Endothelial cell of hepatic sinusoid (primary cell): ENCODE measurements around the gene CPAMD8.

Experiments used
- in situ Hi-C: cut with HindIII; loops from 2 replicates; pipeline ENCODE4 v1.10.0; 2017; ENCODE audit warnings: low sequenced_read_pairs

The CPAMD8 gene

GRCh38 chr19:17026706-17027534 is at the start of gene CPAMD8:
TSS of gene CPAMD8 (minus strand) at chr19:17026810. CDS start at chr19:17026642, 168 bp downstream.
- in situ Hi-C loops: no loop called here

- in situ Hi-C loops: loop anchor here (5.0 kb wide), 1 partner anchor 91 kb away; no protein-coding TSS in a partner anchor
Measured at GRCh38 chr19:17075864-17076542, 49.4 kb upstream of the CPAMD8 start.

GRCh38 chr19:17075035-17075863 is 48.6 kb upstream of the CPAMD8 start, which contains the start of the genes HAUS8 and MYO9B:
TSS of gene HAUS8 (minus strand) at chr19:17075452. CDS start at chr19:17075422, 30 bp downstream.
TSS of gene MYO9B (plus strand) at chr19:17075777. CDS start at chr19:17101718, 25,941 bp downstream.
- in situ Hi-C loops: loop anchor here (5.0 kb wide), 1 partner anchor 92 kb away; no protein-coding TSS in a partner anchor

GRCh38 chr19:17074634-17075034 is 48.0 kb upstream of the CPAMD8 start:
- in situ Hi-C loops: loop anchor here (5.0 kb wide), 1 partner anchor 93 kb away; no protein-coding TSS in a partner anchor

GRCh38 chr19:17073869-17074633 is 47.4 kb upstream of the CPAMD8 start:
- in situ Hi-C loops: no loop called here

GRCh38 chr19:17070912-17071311 is 44.3 kb upstream of the CPAMD8 start:
- in situ Hi-C loops: no loop called here

- in situ Hi-C loops: no loop called here
Measured at GRCh38 chr19:17070421-17070820, 43.8 kb upstream of the CPAMD8 start.

GRCh38 chr19:17069193-17069592 is 42.6 kb upstream of the CPAMD8 start:
- in situ Hi-C loops: no loop called here

GRCh38 chr19:17063428-17063827 is 36.8 kb upstream of the CPAMD8 start:
- in situ Hi-C loops: no loop called here

GRCh38 chr19:17061691-17062090 is 35.1 kb upstream of the CPAMD8 start:
- in situ Hi-C loops: no loop called here

GRCh38 chr19:17061205-17061604 is 34.6 kb upstream of the CPAMD8 start:
- in situ Hi-C loops: no loop called here

GRCh38 chr19:17060802-17061201 is 34.2 kb upstream of the CPAMD8 start:
- in situ Hi-C loops: no loop called here

GRCh38 chr19:17058236-17058635 is 31.6 kb upstream of the CPAMD8 start:
- in situ Hi-C loops: no loop called here

- in situ Hi-C loops: no loop called here
Measured at GRCh38 chr19:17055636-17056035, 29.0 kb upstream of the CPAMD8 start.

- in situ Hi-C loops: no loop called here
Measured at GRCh38 chr19:17054746-17055145, 28.1 kb upstream of the CPAMD8 start.

- in situ Hi-C loops: no loop called here
Measured at GRCh38 chr19:17052439-17052838, 25.8 kb upstream of the CPAMD8 start.

- in situ Hi-C loops: no loop called here
Measured at GRCh38 chr19:17049711-17050280, 23.2 kb upstream of the CPAMD8 start.

- in situ Hi-C loops: no loop called here
Measured at GRCh38 chr19:17048885-17049453, 22.4 kb upstream of the CPAMD8 start.

GRCh38 chr19:17045907-17046502 is 19.4 kb upstream of the CPAMD8 start:
- in situ Hi-C loops: no loop called here
